GM10248 (cell line): ENCODE data around the gene ATP5F1D.

Experiments used
- CTCF ChIA-PET: fragments of 300-600 bp; sonication (Branson Sonifier 250); formaldehyde crosslinking; extraction: SDS; loops from one replicate; lab custom pipeline; 2021; ENCODE audit warnings: antibody characterized with exemption; lab: Yijun Ruan, JAX
- POLR2A ChIA-PET: fragments of 350-650 bp; sonication (Branson Sonifier 250); formaldehyde crosslinking; extraction: SDS; loops from one replicate; lab custom pipeline; 2020; ENCODE audit warnings: antibody characterized with exemption; lab: Yijun Ruan, JAX
- DNase-seq: peaks from one replicate; pipeline ENCODE4 v3.0.0; 2012; ENCODE audit errors: extremely low spot score
- TF ChIP-seq, protein P1 (sequence below): IDR thresholded peaks from 2 replicates; pipeline ENCODE4 v1.5.1; 2012; ENCODE audit warnings: mild to moderate bottlenecking, low read depth; ENCODE audit errors: extremely low read depth, missing control alignments, control extremely low read depth

Gene ATP5F1D

GRCh38 chr19:1234051-1234954 lies 7.2 kb upstream of the ATP5F1D start:
- ChIA-PET CTCF (interaction anchor here (1.5 to 1.9 kb wide), 2 partner anchors 10 to 121 kb away, joined by 5 to 9 read pairs; no protein-coding TSS in a partner anchor), POLR2A (no interaction called here)
- no peak for DNase-seq
- TF ChIP-seq, protein P1, sequence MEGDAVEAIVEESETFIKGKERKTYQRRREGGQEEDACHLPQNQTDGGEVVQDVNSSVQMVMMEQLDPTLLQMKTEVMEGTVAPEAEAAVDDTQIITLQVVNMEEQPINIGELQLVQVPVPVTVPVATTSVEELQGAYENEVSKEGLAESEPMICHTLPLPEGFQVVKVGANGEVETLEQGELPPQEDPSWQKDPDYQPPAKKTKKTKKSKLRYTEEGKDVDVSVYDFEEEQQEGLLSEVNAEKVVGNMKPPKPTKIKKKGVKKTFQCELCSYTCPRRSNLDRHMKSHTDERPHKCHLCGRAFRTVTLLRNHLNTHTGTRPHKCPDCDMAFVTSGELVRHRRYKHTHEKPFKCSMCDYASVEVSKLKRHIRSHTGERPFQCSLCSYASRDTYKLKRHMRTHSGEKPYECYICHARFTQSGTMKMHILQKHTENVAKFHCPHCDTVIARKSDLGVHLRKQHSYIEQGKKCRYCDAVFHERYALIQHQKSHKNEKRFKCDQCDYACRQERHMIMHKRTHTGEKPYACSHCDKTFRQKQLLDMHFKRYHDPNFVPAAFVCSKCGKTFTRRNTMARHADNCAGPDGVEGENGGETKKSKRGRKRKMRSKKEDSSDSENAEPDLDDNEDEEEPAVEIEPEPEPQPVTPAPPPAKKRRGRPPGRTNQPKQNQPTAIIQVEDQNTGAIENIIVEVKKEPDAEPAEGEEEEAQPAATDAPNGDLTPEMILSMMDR: no peak

GRCh38 chr19:1234955-1235380 lies 6.6 kb upstream of the ATP5F1D start:
- CTCF ChIA-PET: interaction anchor here (1.9 kb wide), 1 partner anchor 10 kb away, joined by 9 read pairs; no protein-coding TSS in a partner anchor
- TF ChIP-seq, protein P1: no peak
- no peak for DNase-seq
- POLR2A ChIA-PET: no interaction called here

DNA sequence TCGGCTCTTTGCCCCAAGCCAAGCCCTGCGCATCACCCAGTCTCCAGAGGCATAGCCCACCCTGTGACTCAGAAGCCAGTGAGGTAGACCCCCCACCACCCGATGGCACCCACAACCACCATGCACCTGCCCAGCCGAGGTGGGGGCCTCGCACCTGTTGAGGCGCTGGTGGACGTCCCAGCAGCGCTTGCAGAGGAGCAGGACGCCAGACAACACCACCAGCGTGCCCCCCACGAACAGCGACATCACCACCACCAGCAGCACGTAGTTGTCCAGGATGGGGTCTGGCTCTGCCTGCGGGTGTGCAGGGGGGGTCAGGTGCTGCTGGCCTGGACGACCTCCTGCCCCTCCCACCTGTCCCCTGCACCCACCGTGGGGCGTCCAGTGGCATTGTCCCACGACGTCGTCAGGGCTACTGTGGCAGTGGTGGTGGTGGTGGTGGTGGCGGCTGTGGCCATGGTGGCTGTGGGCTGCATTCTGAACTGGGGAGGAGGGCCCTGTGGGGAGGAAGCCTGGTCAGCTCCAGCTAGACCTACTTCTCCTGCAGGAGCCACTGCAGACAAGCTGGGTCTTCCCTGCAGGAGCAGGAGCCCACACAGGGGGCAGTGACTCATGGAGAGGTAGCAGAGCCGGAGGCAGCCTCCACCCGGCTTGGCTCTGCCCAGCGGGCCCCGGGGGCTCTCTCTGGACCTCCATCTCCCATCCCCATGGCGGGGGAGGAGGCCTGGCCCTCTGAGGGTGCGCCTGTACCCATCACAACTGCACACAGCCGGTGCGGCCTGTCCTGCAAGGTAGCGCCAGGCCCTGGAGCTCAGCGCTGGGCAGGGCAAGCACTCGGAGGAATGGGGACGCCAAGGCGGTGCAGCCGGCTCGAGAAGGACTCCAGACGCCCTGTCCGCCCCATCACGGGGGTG lies 5.7 kb upstream of the ATP5F1D start:
- TF ChIP-seq, protein P1: no peak
- CTCF ChIA-PET: interaction anchor here (1.9 kb wide), 1 partner anchor 9 kb away, joined by 9 read pairs; no protein-coding TSS in a partner anchor
- no peak for DNase-seq
- POLR2A ChIA-PET: interaction anchor here (0.5 kb wide), 1 partner anchor 20 kb away, joined by 3 read pairs; no protein-coding TSS in a partner anchor

DNA sequence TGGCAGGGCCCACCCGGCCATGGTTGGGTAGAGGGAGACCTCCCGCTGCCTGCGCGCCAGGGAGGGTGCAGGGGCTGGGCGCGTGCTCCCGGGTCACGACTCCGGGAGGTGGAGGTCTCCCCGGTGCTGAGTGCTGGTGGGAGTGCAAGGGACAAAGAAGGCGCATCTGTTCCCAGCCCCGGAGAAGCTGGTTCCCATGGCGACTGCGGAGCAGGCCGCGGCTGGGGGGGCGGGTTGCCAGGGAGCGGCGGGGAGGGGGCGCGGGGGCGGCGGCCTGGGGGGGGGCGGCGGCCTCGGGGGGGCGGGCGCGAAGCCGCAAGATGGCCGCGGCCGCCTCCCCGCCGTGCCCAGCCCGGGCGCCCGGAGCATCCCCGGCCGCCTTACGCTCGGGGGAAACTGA lies 5.0 kb upstream of the ATP5F1D start:
- POLR2A ChIA-PET: no interaction called here
- TF ChIP-seq, protein P1: no peak
- CTCF ChIA-PET: no interaction called here
- no peak for DNase-seq

DNA sequence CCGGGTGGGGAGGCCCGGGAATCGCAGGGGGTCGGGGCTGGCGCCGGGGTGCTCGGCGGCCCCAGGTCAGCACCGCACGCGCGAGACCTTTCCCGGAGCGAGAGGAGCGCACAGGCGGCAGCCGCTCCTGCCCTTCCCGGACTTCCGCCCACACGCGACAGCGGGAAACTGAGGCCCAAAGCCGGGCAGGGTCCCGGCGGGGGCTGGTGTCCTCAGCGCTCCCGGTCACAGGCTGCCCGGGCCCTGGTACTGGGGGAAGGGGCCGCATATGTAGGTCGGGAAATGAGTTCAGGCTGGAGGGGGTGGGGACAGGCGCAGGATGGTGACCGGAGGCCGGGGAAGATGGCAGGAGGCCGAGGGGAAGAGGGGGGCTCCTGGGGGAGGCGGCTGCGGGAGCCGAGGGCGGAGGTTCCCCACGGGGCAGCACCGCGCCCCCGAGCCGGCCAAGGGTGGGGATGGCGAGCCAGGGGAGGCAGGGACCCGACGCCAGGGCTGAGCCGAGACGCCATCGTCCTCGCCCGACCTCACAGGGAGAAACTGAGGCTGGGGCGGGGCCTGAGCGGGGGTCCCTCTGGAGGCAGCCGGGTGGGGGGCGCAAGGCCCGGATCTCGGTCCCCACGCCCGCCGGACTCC lies 4.4 kb upstream of the ATP5F1D start:
- no peak for DNase-seq
- TF ChIP-seq, protein P1: no peak
- ChIA-PET CTCF (no interaction called here), POLR2A (no interaction called here)
